Fibroblast of skin of back (primary cell): ENCODE data around the gene PLA2G6.
A peak's percentile ranks its signal among the peaks of the same experiment; 100 is the strongest.
"Not testable (repeated sequence)": the region's sequence is repeated elsewhere in the genome, so short reads cannot be mapped to it uniquely, and the experiment has no call there.

Experiments used
- DNase-seq: peaks from one replicate; pipeline ENCODE4 v3.0.0-alpha.2; 2013

The PLA2G6 gene

DNA sequence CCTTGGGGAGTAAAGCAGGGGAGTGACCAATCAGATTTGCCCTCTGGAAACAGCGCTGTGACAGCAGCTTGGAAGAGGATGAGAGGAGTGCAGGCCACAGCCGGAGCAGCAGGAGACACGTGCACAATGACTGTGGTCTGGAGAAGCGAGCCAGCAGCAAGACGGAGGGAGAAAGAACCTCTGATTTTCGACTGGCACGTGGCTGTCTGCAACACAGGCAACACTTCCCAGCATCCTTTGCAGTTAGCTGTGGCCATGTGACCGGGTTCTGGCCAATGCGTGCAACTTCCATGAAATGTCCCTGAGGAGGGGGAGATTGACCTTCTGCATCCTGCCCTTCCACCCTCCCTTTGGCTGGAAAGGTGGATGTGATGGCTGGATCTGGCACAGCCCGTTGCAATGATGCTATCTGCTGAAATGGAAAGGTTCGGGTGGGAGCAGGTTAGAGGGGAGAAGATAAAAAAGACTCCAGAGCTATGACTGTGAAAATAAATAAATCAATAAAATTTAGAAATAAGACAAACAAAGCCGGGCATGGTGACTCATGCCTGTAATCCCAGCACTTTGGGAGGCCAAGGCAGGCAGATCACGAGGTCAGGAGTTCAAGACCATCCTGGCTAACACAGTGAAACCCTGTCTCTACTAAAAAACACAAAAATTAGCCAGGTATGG, 15.6 kb downstream of the PLA2G6 start:
- no peak for DNase-seq

DNA sequence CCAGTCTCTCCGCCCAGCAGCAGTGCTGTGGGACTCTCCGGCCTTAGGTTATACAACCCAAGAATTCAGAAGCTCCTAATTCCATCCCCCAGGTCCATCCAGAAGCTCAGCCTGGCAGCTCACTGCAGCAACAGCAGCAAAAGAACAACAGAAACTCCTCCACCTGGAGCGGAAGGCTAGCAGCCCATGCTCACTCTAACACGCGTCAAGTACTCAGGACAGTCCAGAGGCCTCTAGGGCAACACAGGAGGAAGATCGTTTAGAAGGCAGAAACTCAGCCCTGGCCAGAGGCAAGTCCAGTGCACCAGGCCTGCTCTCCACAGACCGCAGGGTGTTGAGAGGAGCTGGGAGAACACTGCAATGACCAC, 17.1 kb downstream of the PLA2G6 start:
- no peak for DNase-seq

DNA sequence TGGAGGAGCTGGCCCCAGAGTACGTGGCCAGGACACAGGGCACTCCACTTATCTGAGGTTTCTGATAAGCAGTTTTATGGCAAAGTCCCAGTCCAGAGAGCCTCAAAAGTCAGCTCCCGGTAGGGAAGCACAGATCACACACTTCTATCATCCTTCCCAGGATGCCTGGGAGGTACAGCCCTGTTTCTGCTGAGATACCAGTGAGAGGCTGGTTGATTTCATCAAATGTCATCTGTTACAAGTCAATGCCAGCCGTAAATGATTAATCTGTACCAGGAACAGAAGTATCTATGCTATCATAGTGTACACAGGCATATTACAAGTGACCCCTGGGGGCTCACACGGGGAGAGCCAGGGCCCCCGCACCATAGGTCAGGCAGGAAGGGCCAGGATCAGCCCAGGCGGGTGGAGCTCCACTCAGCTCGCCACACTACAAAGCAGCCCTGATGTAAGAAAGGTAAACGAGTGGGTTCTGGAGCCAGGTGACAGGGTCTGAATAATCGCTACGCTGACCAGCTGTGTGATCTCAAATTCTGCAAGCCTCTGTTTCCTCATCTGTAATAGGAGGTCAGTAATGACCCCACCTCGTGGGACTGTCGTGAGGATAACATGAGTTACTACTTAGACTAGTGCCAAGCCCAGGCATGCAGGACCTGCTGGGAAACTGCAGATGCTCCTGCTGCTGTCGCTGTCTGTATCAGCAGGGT, 17.6 kb downstream of the PLA2G6 start:
- no peak for DNase-seq

DNA sequence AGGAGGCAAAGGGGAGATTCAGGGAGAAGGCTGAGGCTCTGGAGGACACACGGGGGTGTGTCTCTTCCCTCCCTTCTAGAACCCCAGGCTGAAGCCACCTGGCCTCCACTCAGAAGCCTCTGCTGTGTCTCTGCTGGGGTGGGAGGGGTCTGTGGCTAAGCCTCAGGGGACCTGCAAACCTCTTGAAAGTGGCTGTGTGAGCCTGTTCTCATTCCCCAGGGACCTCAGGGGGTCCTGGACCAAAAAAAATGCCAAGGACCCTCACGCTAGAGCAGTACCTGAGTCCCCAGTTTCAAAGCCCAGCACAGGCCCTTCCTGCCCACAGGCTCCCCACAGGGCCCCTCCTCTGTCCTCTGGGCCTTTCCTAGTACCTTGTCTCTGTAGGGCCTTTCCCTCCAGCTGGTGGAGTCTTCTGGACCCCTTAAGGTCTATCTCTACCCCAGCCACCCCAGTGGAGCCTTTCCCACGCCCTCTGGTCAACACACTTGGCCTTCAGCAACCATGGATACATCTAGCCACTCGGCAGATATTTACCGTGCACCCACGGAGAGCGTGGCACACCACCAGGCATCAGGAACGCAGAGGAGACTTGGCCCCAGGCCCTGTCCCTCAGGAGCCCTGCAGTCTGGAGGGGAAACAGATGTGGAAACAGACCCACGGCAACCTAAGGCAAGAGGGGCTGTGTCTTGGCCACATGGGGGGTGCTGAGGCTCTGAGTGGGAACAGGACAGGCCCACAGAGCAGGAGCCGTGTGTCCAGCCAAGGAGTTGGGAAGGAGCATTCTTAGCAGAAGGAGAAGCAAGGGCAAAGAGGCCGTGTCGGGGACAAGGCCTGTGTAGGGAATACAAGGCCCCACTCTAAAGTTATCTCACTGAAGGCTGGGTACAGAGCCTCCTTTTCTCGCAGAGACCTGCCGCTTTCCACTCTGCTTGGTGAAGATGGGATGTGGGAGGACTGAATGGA, 18.5 kb downstream of the PLA2G6 start:
- DNase-seq: no peak

DNA sequence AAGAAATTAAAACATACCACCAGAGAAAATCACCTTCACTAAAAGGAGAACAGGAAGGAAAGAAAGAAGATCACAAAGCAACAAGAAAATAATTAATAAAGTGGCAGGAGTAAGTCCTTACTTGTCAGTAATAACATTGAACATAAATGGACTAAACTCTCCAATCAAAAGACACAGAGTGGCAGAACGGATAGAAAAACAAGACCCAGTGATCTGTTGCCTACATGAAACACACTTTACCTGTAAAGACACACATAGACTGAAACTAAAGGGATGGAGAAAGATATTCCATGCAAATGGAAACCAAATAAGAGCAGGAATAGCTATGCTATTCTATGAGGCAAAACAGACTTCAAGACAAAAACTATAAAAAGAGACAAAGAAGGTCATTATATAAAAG, 25.9 kb downstream of the PLA2G6 start:
- no peak for DNase-seq

DNA sequence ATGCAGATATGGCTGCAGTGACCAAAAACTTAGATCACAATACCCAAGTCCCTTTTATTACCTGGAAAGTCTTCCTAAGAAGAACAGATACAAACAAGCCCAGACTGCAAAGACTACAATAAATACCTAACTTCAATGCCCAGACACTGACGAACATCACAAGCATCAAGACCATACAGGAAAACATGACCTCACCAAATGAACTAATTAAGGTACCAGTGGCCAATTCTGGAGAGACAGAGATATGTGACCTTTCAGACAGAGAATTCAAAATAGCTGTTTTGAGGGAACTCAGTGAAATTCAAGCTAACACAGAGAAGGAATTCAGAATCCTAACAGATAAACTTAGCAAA, 27.1 kb downstream of the PLA2G6 start:
- DNase-seq: not testable (repeated sequence)

DNA sequence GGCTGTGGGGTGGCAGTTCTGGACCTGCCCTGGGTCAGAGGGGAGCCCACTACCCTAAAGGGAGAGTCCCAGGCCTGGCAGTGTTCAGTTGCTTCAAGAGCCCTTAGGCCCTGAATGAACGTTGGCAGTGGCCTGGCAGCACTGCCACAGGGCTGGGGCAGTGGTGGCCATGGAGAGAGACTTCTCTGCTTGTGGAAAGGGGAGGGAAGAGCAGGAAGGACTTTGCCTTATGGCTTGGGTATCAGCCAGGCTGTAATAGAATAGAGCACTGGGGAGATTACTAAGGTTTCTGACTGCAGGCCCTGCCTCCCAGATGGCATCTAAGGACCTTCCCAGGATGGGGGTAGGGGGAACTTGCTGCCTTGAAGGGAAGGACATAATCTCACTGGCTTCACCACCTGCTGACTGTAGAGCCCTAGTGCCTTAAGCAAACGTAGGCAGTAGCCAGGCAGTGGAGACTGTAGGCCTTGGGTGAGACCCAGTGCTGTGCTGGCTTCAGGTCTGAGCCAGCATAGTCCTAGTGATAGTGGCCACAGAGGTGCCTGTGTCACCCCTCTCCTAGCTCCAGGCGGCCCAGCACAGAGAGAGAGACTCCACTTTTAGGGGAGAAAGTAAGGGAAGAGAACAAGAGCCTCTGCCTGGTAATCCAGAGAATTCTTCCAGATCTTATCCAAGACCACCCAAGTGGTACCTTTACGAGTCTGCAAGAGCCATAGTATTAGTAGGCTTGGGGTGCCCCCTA, 27.6 kb downstream of the PLA2G6 start:
- no peak for DNase-seq

DNA sequence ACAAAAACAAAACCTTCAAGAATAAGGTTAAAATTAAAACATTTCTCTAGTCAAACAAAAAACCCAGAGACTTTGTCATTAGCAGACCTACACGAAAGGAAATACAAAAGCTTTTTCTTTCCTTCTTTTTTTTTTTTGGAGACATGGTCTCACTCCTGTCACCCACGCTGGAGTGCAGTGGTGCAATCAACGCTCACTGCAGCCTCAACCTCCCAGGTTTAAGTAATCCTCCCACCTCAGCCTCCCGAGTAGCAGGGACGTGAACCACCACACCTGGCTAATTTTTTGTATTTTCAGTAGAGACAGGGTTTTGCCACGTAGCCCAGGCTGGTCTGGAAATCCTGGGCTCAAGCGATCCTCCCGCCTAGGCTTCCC, 30.5 kb downstream of the PLA2G6 start:
- DNase-seq: no peak

DNA sequence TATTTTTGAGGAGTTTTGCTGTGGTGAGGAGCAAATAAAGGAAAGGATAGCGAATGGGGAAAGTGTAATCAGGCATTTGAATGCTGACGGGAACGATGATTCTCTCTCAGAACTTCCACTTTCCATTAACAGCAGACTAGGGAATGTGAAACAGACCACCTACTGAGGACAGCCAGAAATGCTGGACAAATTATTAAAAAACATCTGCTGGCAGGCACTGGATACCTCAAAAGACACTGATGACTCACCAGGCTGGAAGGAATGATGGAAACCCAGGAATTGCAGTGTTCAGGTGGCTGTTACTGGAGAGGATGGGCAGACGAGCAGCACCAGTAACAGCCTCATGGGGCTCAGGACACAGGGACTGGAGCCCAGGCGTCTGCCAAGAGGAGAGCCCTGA, 33.4 kb downstream of the PLA2G6 start:
- peak; percentile 70 for DNase-seq

DNA sequence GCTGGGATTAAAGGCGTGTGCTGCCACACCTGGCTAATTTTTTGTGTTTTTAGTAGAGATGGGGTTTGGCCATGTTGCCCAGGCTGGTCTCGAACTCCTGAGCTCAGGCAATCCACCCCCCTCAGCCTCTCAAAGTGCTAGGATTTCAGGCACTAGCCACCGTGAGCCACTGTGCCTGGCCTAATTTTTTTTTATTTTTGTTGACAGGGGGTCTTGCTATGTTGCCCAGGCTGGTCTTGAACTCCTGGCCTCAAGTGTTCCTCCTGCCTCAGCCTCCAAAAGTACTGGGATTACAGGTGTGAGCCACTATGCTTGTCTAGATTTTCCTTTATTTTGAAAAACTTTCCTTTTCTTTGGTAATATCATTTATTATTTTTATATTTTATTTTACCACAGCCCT, 35.5 kb downstream of the PLA2G6 start:
- DNase-seq: not testable (repeated sequence)

DNA sequence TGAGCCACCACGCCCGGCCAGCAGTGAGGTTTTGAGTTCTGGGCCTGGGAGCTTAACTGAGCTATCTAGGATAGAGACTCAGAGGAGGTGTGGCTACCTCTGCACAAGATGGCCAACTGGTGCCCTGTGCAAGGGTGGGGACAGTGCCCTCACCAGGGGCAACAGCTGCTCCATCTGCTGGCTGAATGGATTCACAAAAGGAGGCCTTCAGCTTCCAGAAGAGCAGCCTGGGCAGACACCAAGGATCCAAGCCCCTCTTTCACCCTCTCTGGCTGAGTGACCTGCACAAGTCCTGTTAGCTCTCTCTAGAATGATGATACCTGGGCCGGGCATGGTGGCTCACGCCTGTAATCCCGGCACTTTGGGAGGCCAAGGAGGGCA, 37.6 kb downstream of the PLA2G6 start:
- no peak for DNase-seq

DNA sequence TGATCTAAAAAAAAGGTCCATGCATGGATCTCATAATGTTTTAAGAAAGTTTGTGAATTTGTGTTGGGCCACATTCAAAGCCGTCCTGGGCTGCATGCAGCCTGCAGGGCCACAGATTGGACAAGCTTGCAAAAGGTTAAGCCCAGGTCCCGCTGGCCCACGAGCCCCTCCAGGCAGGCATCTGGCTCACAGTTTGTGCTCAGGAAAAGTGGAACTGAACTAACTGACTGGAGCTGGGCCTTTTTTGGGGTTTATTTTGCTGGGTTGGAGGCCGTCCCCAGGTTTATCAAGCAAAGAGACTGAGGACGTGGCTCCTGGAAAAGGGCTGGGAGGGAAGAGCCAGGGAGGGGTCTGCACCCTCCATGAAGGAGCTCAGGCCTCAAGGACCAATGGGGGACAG, 39.0 kb downstream of the PLA2G6 start:
- no peak for DNase-seq

DNA sequence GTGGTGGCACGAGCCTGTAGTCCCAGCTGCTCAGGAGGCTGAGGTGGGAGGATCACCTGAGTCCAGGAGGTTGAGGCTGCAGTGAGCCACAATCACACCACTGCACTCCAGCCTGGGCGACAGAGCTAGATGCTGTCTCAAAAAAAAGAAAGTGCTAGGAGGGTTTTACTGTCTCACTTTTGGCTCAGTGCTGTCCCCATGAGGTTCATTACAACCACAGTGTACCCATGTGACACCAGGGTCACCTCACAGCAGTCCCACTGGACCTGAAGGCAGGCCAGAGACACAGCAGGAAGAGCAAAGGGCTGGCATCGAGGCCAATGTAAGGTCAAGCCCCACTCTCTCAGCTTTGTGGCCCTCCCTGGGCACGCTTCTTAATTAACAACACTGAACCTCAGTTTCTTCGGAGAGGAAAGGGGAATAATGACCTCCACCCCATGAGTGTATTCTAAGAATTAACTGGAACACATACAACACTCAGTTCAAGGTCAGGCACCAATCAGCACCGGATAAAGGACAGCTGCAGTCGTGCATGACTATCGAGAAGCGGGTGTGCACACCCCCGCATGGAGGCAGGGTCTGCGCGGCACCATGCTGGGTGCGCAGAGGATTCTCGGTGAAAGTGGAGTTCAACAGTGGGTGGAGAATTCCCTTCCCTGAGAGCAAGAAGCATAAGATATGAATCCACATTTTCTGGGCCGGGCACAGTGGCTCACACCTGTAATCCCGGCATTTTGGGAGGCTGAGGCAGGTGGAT, 40.2 kb downstream of the PLA2G6 start:
- DNase-seq: no peak

DNA sequence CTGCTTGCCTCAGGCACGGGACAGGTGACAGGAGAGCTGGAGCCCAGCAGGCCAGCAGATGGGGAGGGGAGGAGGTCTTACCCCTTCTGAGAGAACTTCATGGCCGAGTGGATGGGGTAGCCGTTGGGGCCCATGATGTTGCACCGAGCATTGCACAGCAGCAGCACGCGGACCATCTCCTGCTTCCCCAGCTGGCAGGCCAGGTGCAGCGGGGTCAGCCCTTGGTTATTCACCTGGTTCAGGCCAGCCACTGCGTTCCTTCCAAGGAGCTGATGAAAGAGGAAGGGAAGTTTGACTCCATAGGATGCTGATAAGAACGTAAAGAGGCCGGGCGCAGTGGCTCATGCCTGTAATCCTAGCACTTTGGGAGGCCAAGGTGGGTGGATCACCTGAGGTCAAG, 41.7 kb downstream of the PLA2G6 start:
- DNase-seq: no peak

DNA sequence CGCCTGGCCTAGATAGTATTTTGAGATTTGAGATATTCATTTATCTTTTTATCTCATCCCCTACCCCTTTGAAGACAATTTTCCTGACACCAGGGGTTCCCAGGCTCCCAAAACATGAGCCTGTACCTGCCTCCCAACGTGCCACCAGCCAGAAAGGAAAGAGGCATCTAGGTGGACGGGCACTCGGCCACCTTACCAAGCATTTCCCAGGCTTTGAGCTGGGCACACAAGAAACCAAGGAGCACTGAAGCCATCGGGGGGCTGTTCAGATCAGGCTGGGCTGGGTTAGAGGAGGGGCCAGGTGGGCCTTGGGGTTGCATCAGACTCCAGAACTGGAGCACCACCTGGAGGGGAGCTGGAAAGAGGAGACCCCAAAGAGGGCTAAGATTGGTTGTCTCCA, 42.7 kb downstream of the PLA2G6 start:
- no peak for DNase-seq

DNA sequence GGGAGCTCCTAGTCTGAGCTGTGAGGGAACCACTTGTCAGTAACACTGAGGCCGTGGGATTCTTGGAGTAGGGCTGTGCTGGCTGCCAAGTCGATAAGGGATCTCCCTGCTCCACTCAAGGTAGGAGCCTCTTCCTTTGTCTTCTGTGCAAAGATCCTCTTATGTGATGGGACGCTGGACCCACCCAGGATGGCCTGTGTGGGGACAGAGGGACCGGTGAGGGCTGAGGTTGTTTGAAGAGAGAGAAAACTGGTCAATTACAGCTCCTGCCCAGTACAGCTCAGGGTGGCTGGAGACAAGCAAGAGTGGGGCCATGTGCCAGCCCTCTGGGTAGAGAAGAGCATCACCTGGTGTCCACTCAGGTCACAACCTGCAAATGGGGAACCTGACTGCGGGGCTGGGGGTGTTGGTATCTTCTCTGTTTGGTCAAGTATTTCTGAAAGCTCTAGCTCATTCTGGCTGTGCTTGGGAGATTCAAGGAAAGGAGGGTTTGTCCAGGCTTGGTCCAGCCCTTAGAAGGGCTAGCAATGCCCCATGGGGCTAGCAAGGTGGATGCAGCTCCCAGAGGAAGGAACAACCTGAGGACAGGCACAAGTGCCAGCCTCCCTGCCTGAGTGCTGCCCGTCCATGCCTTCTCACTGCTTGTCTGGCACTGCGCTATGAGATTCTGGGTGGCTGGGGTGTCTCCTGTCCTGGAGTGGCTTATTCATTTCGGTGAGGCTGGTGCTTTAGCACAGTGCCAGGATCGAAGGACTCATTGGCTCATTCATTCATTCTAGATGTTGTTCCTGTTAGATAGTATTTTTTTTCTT, 43.5 kb downstream of the PLA2G6 start:
- DNase-seq: no peak

DNA sequence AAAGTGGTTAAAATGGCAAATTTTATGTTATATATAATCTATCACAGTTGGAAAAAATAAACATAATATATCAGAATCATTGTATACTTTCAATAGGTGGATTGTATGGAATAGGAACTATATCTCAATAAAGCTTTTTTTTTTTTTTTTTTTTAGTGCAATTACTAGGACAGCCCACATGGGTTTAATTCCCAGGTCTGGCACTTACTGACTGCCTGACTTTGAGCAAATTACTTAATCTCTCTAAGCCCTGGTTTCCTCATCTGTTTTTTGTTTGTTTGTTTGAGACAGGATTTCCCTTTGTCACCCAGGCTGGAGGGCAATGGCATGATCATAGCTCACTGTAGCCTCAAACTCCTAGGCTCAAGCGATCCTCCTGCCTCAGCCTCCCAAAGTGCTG, 45.0 kb downstream of the PLA2G6 start:
- DNase-seq: no peak

DNA sequence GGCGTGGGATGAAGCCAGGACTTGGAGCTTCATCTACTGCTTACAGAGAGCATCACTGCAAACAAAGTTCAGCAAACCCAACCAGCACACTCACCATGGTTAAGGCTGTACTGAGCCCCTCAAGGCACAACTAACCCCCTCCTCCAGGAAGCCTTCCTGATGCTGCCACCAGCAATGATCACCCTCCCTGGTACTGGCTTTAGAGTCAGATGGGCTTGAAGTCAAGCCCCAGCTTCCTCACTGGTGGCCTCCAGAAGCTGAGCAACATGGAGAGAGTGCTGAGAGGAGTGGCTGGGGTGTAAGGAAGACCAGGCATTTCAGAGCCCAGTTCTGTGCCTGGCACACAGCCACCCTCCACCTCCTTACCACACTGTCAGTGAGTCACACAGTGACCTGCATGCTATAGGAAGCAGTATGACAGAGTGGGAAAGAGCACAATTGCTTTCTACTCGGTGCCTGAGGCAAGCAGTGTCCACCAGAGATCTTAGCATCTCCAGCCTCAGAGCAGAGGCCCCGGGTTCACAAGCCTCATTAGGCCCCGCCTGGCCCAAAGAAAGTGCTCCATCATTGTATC, 46.4 kb downstream of the PLA2G6 start:
- peak; percentile 88 for DNase-seq

DNA sequence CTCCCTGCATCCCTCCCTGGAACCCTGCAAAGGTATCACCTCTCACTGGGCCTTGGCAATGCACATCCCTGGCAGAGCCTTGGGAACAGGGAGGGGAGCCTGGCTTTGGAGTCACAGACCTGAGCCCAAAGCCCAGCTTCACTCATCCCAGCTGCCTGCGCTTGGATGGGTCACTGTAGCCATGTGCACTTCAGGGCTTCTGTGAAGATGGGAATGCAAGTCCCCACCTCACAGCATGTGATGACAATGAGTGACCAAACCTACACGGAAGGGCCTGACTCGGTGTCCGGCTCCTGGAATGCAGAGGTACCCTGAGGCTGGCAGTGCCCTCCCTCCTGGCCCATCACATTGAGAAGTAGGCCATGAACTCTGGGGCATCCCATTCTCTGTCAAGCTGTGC, 48.3 kb downstream of the PLA2G6 start:
- no peak for DNase-seq

DNA sequence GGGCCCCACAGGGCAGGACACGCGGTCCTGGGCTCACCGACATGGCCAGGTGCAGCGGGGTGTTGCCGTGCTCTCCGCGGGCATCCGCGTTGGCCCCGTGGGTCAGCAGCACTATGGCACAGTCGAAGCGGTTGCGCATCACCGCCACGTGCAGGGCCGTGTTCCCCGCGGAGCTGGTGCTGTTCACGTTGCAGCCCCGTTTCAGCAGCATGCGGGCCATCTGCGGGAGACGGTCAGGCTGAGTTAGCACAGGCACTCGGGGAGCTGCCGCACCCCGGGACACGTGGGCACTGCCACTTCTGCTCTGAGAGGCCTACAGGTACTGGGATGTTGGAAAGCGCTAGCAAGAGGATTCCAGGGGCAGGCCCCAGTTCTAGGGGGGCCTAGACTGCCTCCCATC, 48.8 kb downstream of the PLA2G6 start:
- no peak for DNase-seq

DNA sequence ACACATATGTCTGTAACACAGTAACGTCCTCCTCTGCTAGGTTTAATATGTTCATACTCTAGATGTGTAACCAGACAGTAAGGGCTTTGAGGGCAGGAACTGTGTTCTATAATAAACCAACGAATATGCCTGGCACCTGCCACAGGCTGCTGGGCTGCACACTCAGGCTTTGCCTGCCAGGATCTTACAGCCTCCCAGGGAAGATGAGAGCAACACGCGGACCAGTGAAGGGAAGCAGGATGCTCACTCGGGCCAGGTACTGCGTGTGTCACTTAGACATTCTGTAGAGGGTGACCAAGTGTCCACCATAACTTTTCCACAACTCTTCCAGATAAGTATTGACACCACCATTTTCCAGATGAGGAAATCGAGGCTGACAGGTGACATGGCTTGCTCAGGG, 49.5 kb downstream of the PLA2G6 start:
- DNase-seq: no peak
